Memory B cell (primary cell): ENCODE data around the gene ARHGAP29.

Experiments used
- ATAC-seq: fragments of 150-1000 bp; cut with Tn5 transposase; 2 replicates; pipeline ENCODE4 v1.10.0; 2021; ENCODE audit warnings: low read depth, mild to moderate bottlenecking, moderate library complexity
- DNase-seq, 2 donors: peaks; one replicate each; pipeline ENCODE4 v3.0.0; 2022; ENCODE audit warnings: low spot score in 2 of 2
- H3K27ac Mint-ChIP-seq: one replicate; pipeline ENCODE4 v1.8.0; 2022; ENCODE audit warnings: mild to moderate bottlenecking, moderate library complexity, mixed read lengths
- H3K27me3 Mint-ChIP-seq: one replicate; pipeline ENCODE4 v1.8.0; 2022; ENCODE audit warnings: mixed read lengths
- H3K36me3 Mint-ChIP-seq: one replicate; pipeline ENCODE4 v1.8.0; 2022; ENCODE audit warnings: mild to moderate bottlenecking, mixed read lengths
- H3K4me1 Mint-ChIP-seq: one replicate; pipeline ENCODE4 v1.8.0; 2022; ENCODE audit warnings: mixed read lengths
- H3K4me3 Mint-ChIP-seq: one replicate; pipeline ENCODE4 v1.8.0; 2022; ENCODE audit warnings: mild to moderate bottlenecking, moderate library complexity, mixed read lengths
- H3K9me3 Mint-ChIP-seq: one replicate; pipeline ENCODE4 v1.8.0; 2022; ENCODE audit warnings: mixed read lengths

The ARHGAP29 gene

DNA sequence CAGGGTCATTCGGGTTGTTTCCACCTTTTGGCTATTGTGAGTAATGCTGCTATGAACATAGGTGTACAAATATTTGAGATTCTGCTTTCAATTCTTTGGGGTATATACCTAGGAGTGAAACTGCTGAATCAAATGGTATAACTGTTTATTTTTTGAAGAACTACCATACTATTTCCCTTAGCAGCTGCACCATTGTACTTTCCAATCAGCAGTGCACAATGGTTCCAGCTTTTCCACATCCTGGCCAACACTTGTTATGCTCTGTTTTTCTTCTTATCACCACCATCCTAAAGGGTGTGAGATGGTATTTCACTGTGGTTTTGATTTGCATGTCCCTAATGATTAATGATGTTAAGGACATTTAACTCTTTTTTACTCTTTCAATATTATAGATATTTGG is 112.8 kb downstream of the ARHGAP29 start:
- no peak for ATAC-seq
- Mint-ChIP-seq H3K36me3 (no peaks in the 10 kb centered on the region), H3K4me1 (no peaks in the 10 kb centered on the region), H3K9me3 (no peaks in the 10 kb centered on the region), H3K27ac (no peak overlapping the region), H3K4me3 (no peak overlapping the region), H3K27me3 (peaks cover 20% of the 10 kb centered on the region)
- DNase-seq, result no peak

- Mint-ChIP-seq H3K4me1 (no peaks in the 10 kb centered on the region), H3K36me3 (no peaks in the 10 kb centered on the region), H3K27me3 (peaks cover 16% of the 10 kb centered on the region), H3K27ac (no peak overlapping the region), H3K9me3 (no peaks in the 10 kb centered on the region), H3K4me3 (no peak overlapping the region)
- DNase-seq, result no peak
- no peak for ATAC-seq
These were observed 115.0 kb downstream of the ARHGAP29 start for GRCh38 chr1:94122201-94122970.
